Activated CD8-positive, alpha-beta memory T cell treated with anti-CD3 and anti-CD28 coated beads, Interleukin-2, amount 50 U/mL, for 48 hours (primary cell): ENCODE data around the gene HDHD5.
A peak's percentile ranks its signal among the peaks of the same experiment; 100 is the strongest.
"Not testable (repeated sequence)": the region's sequence is repeated elsewhere in the genome, so short reads cannot be mapped to it uniquely, and the experiment has no call there.

Source experiments
- DNase-seq: peaks from one replicate; pipeline ENCODE4 v3.0.0-alpha.2; 2020

The HDHD5 gene

GRCh38 chr22:17155941-17156340 lies 3.1 kb downstream of the HDHD5 start:
- no peak for DNase-seq

GRCh38 chr22:17152971-17153370 lies 6.1 kb downstream of the HDHD5 start:
- DNase-seq: no peak

DNA sequence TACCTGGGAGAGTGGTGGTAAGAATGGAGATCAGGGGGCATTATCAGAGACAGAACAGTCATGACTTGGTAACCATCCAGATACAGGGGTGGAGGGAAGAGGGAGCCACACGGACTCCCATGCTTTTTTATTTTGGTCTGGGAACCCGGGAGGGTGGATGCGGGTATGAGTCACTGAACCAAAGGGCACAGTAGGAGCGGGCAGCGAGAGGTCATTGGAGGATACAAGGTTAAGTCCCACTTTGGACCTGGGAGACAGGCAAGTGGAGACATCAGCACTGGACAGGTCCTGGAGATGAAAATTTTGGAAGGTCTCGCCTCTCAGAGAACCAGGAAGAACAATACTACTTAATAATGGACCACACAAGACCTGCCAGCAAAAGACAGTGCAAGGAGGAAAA lies 6.7 kb downstream of the HDHD5 start:
- no peak for DNase-seq

DNA sequence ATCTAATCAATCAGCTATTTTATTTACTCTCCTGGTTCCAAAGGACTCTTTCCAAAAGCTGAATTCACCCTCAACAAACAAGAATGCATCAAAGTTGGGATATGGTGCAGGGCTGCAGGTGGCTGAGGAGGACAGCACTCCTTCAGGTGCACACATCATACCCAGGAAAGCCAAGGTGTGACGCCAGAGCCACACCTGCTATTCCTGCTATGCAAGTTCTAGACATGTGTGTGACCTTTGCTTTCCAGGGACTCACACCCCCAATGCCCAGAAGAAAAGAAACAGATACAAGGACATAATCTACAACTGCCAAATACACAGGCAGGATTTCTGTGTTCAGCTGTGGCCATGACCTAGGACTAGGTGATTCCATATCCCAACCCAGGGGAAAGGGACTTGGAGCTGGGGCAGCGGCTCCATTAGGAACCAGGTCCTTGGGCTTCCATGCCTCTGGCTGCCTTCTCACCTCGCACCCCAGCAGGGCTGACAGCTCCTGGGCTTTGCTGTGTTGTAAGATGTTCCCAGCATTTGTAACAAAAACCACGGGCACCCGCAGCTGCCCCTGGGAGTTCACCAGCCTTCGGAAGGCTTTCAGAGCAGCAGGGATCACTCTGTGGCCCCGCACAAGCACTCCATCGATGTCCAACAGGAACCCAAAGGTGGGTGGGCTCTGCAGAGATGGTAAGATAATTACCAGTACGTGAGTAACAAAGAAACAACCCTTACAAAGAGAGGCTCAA lies 9.8 kb downstream of the HDHD5 start:
- no peak for DNase-seq

- not testable (repeated sequence) for DNase-seq
Observed at GRCh38 chr22:17147458-17147857, 11.6 kb downstream of the HDHD5 start.

DNA sequence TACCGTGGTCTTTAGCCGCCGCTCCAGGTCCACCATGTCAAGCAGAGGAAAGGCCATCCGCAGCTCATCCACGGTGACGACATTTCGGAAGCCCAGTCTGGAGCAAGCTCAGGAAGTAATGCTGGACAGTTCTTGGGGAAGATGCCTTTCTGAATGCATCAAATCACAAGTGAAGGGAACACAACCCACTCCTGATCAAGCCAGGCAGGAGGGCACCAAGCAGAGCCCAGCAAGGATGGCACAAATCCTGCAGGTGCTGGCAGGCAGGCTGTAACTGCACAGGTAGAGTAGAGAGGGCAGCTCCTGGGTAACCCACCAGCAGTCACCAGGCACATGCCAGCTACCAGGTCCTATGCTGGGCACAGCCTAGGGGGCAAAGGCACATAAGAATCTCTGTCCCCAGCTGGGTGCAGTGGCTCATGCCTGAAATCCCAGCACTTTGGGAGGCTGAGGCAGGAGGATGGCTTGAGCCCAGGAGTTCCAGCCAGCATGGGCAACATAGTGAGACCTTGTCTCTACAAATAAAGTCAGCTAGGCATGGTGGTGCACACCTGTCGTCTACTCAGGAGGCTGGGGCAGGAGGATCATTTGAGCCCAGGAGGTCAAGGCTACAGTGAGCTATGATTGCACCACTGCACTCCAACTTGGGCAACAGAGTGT lies 13.9 kb downstream of the HDHD5 start:
- DNase-seq: no peak

- no peak for DNase-seq
Observed at GRCh38 chr22:17143826-17144225, 15.3 kb downstream of the HDHD5 start.

- no peak for DNase-seq
Observed at GRCh38 chr22:17143101-17143500, 16.0 kb downstream of the HDHD5 start.

DNA sequence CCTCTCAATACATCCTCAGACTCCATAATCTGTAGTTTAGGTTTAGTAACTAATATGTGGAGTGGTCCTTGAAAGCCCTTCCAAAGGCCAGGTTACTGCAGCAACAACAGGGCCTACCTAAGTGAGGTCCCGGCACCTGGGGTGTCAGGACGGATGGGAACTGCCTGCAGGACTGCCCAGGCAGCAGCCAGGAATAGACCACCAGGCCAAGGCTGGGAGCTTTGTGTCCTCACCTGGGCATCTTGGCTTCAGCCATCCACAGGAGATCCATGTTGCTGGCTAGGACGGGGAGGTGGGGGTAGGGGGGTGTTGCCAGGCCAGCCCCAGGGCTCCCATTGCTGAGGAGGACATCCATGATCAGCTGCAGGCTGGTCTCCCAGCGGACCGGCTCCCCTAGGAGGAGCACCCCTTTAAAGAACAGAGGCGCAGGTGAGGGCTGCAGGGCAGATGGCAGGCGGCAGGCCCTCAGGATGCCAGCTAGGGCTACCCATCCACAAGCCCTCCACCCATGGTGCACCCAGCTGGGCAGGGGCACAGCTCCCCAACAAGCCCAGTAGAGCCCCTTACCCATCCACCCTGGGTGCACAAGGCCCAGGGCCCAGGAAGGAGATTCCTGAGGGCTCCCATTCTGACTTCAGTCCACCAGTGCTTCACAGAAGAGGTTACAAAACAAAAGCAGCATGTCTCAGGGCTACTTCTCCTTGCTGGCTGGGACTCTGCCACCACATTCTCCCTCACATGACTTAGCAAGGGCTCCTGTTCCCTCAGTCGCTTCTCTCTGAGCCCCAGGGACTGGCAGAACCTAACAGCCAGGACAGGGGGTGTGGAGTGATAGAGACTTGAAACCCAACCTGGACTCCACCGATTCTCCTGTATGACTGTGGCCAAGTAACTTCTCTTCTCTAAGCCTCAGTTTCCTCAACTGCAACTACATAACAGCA lies 18.0 kb downstream of the HDHD5 start:
- no peak for DNase-seq

GRCh38 chr22:17140022-17140421 lies 19.1 kb downstream of the HDHD5 start:
- DNase-seq: no peak

GRCh38 chr22:17138513-17138912 lies 20.6 kb downstream of the HDHD5 start:
- no peak for DNase-seq

DNA sequence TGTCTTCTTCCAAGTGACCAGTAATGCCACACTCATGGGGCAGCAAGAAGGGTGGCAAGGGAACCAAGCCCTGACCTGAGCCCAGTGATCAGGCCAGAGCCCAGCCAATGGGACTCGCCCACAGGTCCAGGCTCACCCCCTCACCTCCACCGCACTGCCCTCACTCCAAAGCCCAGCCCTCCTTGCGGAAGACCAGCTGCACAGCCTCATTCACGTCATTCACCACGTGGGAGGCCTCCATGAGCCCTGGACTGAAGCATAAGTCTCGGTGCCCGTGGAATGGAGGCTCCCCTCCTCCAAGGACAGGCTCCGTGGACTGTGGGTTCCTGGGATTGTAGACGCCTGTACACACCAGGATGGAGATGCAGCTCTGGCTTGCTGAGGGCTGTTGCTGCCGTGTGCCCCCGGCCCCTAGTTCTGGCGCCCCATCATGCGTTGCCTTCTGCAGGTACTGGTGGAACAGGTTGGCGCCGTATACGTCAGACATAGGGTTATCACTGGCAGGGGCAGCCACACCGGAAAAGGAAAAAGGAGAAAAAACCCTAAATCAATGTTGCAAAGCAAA lies 21.1 kb downstream of the HDHD5 start:
- DNase-seq: no peak

- DNase-seq: no peak
Observed at GRCh38 chr22:17137170-17137569, 21.9 kb downstream of the HDHD5 start.

GRCh38 chr22:17135153-17135760 lies 23.8 kb downstream of the HDHD5 start:
- no peak for DNase-seq

DNA sequence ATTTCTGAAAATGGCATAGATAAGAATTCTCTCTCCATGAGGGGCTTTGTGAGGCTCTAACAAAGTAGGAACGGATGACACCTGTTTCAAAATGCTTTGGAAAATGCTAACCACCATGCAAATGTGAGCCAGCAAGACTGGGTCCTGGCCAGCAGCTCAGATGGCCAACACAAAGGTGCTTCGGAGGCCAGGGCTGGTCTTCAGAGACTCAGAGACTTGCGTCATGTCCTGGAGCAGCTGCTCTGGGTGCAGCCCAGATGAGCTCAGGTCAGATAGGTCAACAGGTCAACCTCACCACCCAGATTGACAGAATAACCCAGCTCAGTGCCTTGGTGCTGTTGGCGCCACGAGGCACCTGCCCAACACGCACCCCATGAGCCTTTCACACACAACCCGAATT lies 25.9 kb downstream of the HDHD5 start:
- no peak for DNase-seq

DNA sequence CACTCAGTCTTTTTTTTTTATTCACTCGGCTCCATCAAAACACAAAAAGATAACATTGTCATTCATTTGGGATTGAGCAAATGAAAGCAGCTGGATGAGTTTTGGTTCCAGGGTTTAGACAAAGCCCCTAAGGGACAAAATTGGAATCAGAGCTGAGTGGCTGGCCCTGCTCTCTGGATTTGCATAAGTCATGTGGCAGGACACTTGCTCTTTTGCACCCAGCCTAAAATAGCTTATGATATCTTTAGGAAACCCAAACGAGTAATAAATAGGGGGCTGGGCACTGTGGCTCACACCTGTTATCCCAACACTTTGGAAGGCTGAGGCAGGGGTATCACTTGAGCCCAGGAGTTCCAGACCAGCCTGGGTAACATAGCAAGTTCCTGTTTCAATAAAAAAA lies 27.0 kb downstream of the HDHD5 start:
- DNase-seq: no peak

GRCh38 chr22:17131686-17132085 lies 27.4 kb downstream of the HDHD5 start:
- no peak for DNase-seq

- DNase-seq: no peak
Observed at GRCh38 chr22:17130199-17130598, 28.9 kb downstream of the HDHD5 start.

DNA sequence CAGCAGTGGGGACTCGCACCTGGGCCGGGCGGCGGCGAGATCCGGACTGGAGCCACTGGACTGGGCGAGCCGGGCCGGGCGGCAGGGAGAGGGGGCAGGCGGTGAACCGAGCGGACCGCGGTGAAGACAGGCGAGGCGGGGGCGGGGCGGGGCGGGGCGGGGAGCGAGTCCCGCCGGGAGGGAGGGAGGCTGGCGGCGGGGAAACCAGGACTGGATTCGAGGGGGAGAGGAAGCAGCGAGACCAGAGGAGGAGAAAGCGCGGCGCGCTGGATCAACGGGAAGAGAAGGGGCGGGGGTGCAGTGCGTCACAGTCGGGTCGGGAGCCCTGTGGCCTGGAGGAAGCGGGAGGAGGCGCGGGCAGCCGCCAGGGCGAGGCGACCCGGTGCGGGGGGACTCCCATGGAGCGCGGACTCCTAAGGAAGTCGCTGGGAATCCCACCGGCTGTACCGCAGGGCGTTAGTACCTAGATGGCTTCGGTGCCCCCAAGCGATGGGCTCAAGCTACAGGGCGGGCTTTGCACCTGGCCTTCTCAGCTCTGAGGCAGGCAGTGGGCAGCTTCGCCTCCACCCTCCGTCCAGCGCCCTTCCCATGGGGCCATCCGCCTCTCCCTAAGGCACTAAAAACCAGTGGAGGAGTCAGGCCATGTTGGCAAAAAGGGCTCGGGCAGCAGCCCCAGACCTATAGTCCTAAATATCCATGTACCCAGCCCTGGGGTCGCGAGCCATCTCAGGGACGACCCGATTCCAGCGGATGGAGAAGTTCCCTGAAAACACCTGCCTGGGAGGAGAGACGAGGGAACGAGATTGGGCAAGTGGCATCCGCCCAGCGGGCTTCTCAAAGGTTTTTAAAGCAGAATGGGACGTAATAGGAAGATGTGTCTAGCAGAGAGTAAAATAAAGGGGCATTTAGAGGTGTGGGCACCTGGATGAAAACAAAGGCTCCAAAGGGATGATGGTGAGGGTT lies 37.6 kb downstream of the HDHD5 start, which contains the start of gene TMEM121B:
Gene TMEM121B (minus strand): TSS at position 128 of the 963 bp plus-strand sequence. CDS start 233 bp downstream, outside the sequence.
- DNase-seq: peak; percentile 61

DNA sequence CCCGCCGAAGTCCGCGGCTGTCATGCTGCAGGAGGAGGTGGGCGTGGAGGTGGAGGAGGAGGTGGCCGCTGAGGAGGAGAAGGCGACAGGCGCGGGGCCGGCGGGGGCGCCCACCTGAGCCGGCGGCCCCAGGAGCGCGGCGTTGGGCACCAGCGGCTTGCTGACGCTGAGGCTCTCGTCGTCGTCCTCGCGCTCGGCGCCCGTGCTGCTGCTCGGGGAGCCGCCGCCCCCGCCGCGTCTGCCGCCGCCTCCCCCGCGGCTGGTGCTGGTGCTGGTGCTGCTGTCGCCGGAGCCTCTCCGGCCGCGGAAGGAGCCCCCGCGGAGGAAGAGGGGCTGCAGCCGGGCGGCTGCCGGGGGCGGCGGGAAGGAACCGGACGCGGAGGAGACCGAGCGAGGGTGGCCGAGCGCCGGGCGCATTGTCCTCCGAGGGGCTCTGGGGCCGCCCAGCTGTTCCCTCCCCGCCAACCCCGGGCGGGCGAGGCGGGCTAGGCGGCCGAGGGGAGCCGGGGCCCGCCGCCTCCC lies 38.3 kb downstream of the HDHD5 start:
- DNase-seq: no peak

GRCh38 chr22:17120281-17120680 lies 38.8 kb downstream of the HDHD5 start:
- DNase-seq: peak; percentile 81
